ENCODE data around the gene NLRP5. TPM values are rescaled to one million over a fixed set of nuclear protein-coding genes. Genes with fewer than 3 reads are reported as not detected.
A peak's percentile ranks its signal among the peaks of the same experiment; 100 is the strongest.

Gene NLRP5
- polyA plus RNA-seq, 3 donors, result not detected

GRCh38 chr19:55985254-55985653 is 1.3 kb upstream of the NLRP5 start:
- H3K79me2 ChIP-seq (ENCODE audit: insufficient read depth, low read length), result no peaks in the 10 kb centered on the region
- no peak overlapping the region for H3K4me3 ChIP-seq (replicated peaks in 1 of 3; ENCODE audit: low read depth in 2 of 3, low read length in 3 of 3)
- no peak overlapping the region for H2AFZ ChIP-seq (ENCODE audit: insufficient read depth, low read depth, low read length, poor library complexity, severe bottlenecking)
- no peaks in the 10 kb centered on the region for H3K36me3 ChIP-seq (replicated peaks in 1 of 2; ENCODE audit: control insufficient read depth in 1 of 2, insufficient read depth in 2 of 2, low read length in 2 of 2)
- Mint-ChIP-seq H3K27me3 (ENCODE audit: low read depth in 3 of 3) (peaks cover 0 to 3% (median 1%) of the 10 kb centered on the region in 3 donors), H3K9me3 (peaks cover 8 to 52% (median 31%) of the 10 kb centered on the region in 7 donors), H3K4me1 (no peaks in the 10 kb centered on the region), H3K36me3 (no peaks in the 10 kb centered on the region), H3K27ac (no peak overlapping the region), H3K4me3 (no peak overlapping the region)
- peaks cover 21 to 27% of the 10 kb centered on the region in 2 donors for H3K9me3 ChIP-seq (replicated peaks in 1 of 2; ENCODE audit: control insufficient read depth in 1 of 2, insufficient read depth in 1 of 2, low read length in 2 of 2)
- no peaks in the 10 kb centered on the region for H4K20me1 ChIP-seq (ENCODE audit: insufficient read depth, low read length)
- intact Hi-C loops (cut with micrococcal nuclease), result no loop called here
- no peaks in the 10 kb centered on the region for H3K4me1 ChIP-seq (ENCODE audit: control insufficient read depth in 1 of 2, insufficient read depth in 2 of 2, low read length in 2 of 2)
- WGBS (ENCODE audit: insufficient coverage), result no CpG with 5 or more reads among the region's 1 CpG
- H3K4me2 ChIP-seq (replicated peaks; ENCODE audit: extremely low read depth, low read length, poor library complexity, severe bottlenecking), result no peak overlapping the region
- H3K27me3 ChIP-seq (ENCODE audit: control insufficient read depth in 2 of 2, insufficient read depth in 2 of 2, low read length in 2 of 2), result no peaks in the 10 kb centered on the region
- no peak for TF ChIP-seq CTCF (IDR thresholded peaks at IDR 0.05)
- no peak overlapping the region for H3K27ac ChIP-seq (ENCODE audit: low read depth in 1 of 2, low read length in 2 of 2)
- DNase-seq, result no peak
- no peak overlapping the region for H3K9ac ChIP-seq (ENCODE audit: insufficient read depth, low read length, poor library complexity, severe bottlenecking)

GRCh38 chr19:55990831-55991230 is 4.3 kb downstream of the NLRP5 start:
- no peaks in the 10 kb centered on the region for H3K4me1 Mint-ChIP-seq
- H3K79me2 ChIP-seq (ENCODE audit: insufficient read depth, low read length), result no peaks in the 10 kb centered on the region
- peaks cover 12 to 18% of the 10 kb centered on the region in 2 donors for H3K9me3 ChIP-seq (replicated peaks in 1 of 2; ENCODE audit: control insufficient read depth in 1 of 2, insufficient read depth in 1 of 2, low read length in 2 of 2)
- peak overlapping the region in 1 of 2 donors; percentile 12 for H3K4me3 Mint-ChIP-seq
- H3K27ac ChIP-seq (ENCODE audit: low read depth in 1 of 2, low read length in 2 of 2), result no peak overlapping the region
- H3K4me2 ChIP-seq (replicated peaks; ENCODE audit: extremely low read depth, low read length, poor library complexity, severe bottlenecking), result no peak overlapping the region
- no peak for DNase-seq
- H2AFZ ChIP-seq (ENCODE audit: insufficient read depth, low read depth, low read length, poor library complexity, severe bottlenecking), result no peak overlapping the region
- no peak overlapping the region for H3K9ac ChIP-seq (ENCODE audit: insufficient read depth, low read length, poor library complexity, severe bottlenecking)
- no peaks in the 10 kb centered on the region for H3K36me3 Mint-ChIP-seq
- no peaks in the 10 kb centered on the region for H3K4me1 ChIP-seq (ENCODE audit: control insufficient read depth in 1 of 2, insufficient read depth in 2 of 2, low read length in 2 of 2)
- peaks cover 0 to 3% (median 0%) of the 10 kb centered on the region in 3 donors for H3K27me3 Mint-ChIP-seq (ENCODE audit: low read depth in 3 of 3)
- no peak overlapping the region for H3K4me3 ChIP-seq (replicated peaks in 1 of 3; ENCODE audit: low read depth in 2 of 3, low read length in 3 of 3)
- H3K27me3 ChIP-seq (ENCODE audit: control insufficient read depth in 2 of 2, insufficient read depth in 2 of 2, low read length in 2 of 2), result no peaks in the 10 kb centered on the region
- intact Hi-C loops (cut with micrococcal nuclease), result no loop called here
- TF ChIP-seq CTCF (IDR thresholded peaks at IDR 0.05), result no peak
- no peaks in the 10 kb centered on the region for H3K36me3 ChIP-seq (replicated peaks in 1 of 2; ENCODE audit: control insufficient read depth in 1 of 2, insufficient read depth in 2 of 2, low read length in 2 of 2)
- peaks cover 14 to 43% (median 29%) of the 10 kb centered on the region in 7 donors for H3K9me3 Mint-ChIP-seq
- WGBS (ENCODE audit: insufficient coverage), result no CpG with 5 or more reads among the region's 5 CpGs
- H4K20me1 ChIP-seq (ENCODE audit: insufficient read depth, low read length), result no peaks in the 10 kb centered on the region
- H3K27ac Mint-ChIP-seq, result peak overlapping the region in 1 of 7 donors; percentile 16

Data from CD14-positive monocyte (primary cell).